OCI-LY3 (cell line): Measurements from ENCODE around the gene COL4A2.

Source experiments
- H2AFZ ChIP-seq: fragments of 200-600, 300-600 bp; shearing (Covaris generic); 2 replicates; pipeline ENCODE4 v1.6.0; 2014; ENCODE audit warnings: antibody characterized with exemption, low read depth, low read length
- H3K27ac ChIP-seq: fragments of 200-600, 300-600 bp; sonication (generic); 2 replicates; pipeline ENCODE4 v1.5.1; 2014; ENCODE audit warnings: mild to moderate bottlenecking, low read length, moderate library complexity, mixed read lengths
- H3K27me3 ChIP-seq: fragments of 200-600, 300-600 bp; sonication (generic); 2 replicates; pipeline ENCODE4 v1.6.1; 2014; ENCODE audit warnings: low read depth, low read length, mixed read lengths
- H3K36me3 ChIP-seq: fragments of 200-600, 300-600 bp; sonication (generic); replicated peaks from 2 replicates; pipeline ENCODE3; 2014; ENCODE audit warnings: low read depth, low read length, mixed read lengths
- H3K4me1 ChIP-seq: fragments of 300-600, 200-600 bp; sonication (generic); 2 replicates; pipeline ENCODE4 v1.6.1; 2014; ENCODE audit warnings: low read length, mixed read lengths
- H3K4me2 ChIP-seq: fragments of 200-600, 300-600 bp; sonication (generic); 2 replicates; pipeline ENCODE4 v1.6.1; 2014; ENCODE audit warnings: low read length, mixed read lengths
- H3K4me3 ChIP-seq: fragments of 300-600, 200-600 bp; sonication (generic); 2 replicates; pipeline ENCODE4 v1.5.1; 2014; ENCODE audit warnings: antibody characterized with exemption, mild to moderate bottlenecking, low read length, moderate library complexity
- H3K79me2 ChIP-seq: fragments of 300-600, 200-600 bp; shearing (Covaris generic); 2 replicates; pipeline ENCODE4 v1.6.1; 2014; ENCODE audit warnings: mild to moderate bottlenecking, low read length, mixed read lengths
- H3K9ac ChIP-seq: fragments of 300-600, 200-600 bp; shearing (Covaris generic); 2 replicates; pipeline ENCODE4 v1.6.0; 2014; ENCODE audit warnings: mild to moderate bottlenecking, low read length, moderate library complexity
- H3K9me3 ChIP-seq: fragments of 200-600, 300-600 bp; shearing (Covaris generic); 2 replicates; pipeline ENCODE4 v1.6.1; 2014; ENCODE audit warnings: low read length, mixed read lengths; ENCODE audit not compliant: insufficient read depth
- H4K20me1 ChIP-seq: fragments of 200-600, 300-600 bp; sonication (generic); 2 replicates; pipeline ENCODE4 v1.6.1; 2016; ENCODE audit warnings: low read length, mixed read lengths; ENCODE audit not compliant: insufficient read depth
- EZH2phosphoT487 ChIP-seq: fragments of 200-600 bp; shearing (Covaris generic); IDR thresholded peaks from 2 replicates; pipeline ENCODE4 v1.6.1; 2018; ENCODE audit warnings: antibody characterized with exemption, mixed run types, low read depth
- TF ChIP-seq, protein P1 (sequence below): fragments of 200-600, 300-600 bp; sonication (generic); IDR thresholded peaks from 2 replicates; pipeline ENCODE4 v1.5.1; 2014; ENCODE audit warnings: antibody characterized with exemption, low read length, low read depth

Gene COL4A2

DNA sequence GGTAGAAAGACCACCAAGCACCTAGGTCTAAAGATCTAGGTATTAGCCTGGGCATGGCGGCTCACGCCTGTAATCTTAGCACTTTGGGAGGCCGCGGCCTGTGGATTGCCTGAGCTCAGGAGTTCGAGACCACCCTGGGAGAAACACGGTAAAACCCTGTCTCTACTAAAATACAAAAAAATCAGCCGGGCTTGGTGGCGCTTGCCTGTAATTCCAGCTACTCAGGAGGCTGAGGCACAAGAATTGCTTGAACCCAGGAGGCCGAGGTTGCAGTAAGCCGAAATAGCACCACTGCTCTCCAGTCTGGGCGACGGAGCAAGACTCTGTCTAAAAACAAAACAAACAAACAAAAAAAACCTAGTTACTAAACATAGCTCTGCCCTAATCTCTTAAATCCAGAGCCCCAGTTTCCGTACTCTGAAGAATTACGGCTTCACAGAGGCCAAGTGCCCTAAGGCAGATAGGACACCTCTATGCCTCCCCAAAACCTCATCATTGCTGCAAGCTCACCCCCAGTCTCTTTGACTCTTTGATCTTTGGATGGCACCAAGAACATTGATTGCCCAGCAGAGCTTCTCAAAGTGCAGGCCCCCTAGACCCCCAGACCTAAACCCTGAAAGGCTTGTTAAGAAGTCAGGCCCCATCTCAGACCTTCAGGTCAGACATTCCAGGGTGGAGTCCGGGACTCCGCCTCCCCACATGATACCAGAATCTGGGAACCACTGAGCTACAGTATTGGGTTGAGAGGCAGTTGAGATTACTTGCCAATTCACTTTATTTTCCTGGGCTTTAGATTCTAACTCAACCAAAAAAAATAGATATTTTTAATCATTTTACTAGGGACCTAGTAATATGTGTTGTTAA, 2.8 kb downstream of the COL4A2 start:
- Histone ChIP-seq H3K27me3 (peaks cover 7% of the 10 kb centered on the region), H3K9ac (no peak overlapping the region), H2AFZ (no peak overlapping the region), H3K4me2 (no peak overlapping the region), H3K4me3 (no peak overlapping the region), H3K36me3 (no peaks in the 10 kb centered on the region), H4K20me1 (no peaks in the 10 kb centered on the region), H3K79me2 (no peaks in the 10 kb centered on the region), H3K9me3 (no peaks in the 10 kb centered on the region), H3K4me1 (no peaks in the 10 kb centered on the region), H3K27ac (no peak overlapping the region)
- TF ChIP-seq, protein P1, sequence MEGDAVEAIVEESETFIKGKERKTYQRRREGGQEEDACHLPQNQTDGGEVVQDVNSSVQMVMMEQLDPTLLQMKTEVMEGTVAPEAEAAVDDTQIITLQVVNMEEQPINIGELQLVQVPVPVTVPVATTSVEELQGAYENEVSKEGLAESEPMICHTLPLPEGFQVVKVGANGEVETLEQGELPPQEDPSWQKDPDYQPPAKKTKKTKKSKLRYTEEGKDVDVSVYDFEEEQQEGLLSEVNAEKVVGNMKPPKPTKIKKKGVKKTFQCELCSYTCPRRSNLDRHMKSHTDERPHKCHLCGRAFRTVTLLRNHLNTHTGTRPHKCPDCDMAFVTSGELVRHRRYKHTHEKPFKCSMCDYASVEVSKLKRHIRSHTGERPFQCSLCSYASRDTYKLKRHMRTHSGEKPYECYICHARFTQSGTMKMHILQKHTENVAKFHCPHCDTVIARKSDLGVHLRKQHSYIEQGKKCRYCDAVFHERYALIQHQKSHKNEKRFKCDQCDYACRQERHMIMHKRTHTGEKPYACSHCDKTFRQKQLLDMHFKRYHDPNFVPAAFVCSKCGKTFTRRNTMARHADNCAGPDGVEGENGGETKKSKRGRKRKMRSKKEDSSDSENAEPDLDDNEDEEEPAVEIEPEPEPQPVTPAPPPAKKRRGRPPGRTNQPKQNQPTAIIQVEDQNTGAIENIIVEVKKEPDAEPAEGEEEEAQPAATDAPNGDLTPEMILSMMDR, result no peak
- TF ChIP-seq EZH2phosphoT487, result no peak

GRCh38 chr13:110310541-110311442, 3.7 kb downstream of the COL4A2 start:
- no peaks in the 10 kb centered on the region for H3K79me2 ChIP-seq

GRCh38 chr13:110311443-110312338, 4.6 kb downstream of the COL4A2 start:
- Histone ChIP-seq H2AFZ (no peak overlapping the region), H3K36me3 (no peaks in the 10 kb centered on the region), H3K27me3 (no peaks in the 10 kb centered on the region), H4K20me1 (no peaks in the 10 kb centered on the region), H3K4me1 (no peaks in the 10 kb centered on the region), H3K4me3 (no peak overlapping the region), H3K79me2 (no peaks in the 10 kb centered on the region), H3K27ac (no peak overlapping the region), H3K9me3 (no peaks in the 10 kb centered on the region), H3K9ac (no peak overlapping the region), H3K4me2 (no peak overlapping the region)
- TF ChIP-seq EZH2phosphoT487, result no peak
- TF ChIP-seq, protein P1, result no peak

More at GRCh38 chr13:110310541-110311442, 3.7 kb downstream of the COL4A2 start:
- no peaks in the 10 kb centered on the region for H3K4me1 ChIP-seq
- no peak overlapping the region for H3K4me2 ChIP-seq
- H3K36me3 ChIP-seq, result no peaks in the 10 kb centered on the region
- no peaks in the 10 kb centered on the region for H4K20me1 ChIP-seq
- no peak overlapping the region for H2AFZ ChIP-seq
- TF ChIP-seq EZH2phosphoT487, result no peak
- TF ChIP-seq, protein P1, result no peak
- no peak overlapping the region for H3K4me3 ChIP-seq
- H3K27me3 ChIP-seq, result no peaks in the 10 kb centered on the region
- no peak overlapping the region for H3K27ac ChIP-seq
- no peaks in the 10 kb centered on the region for H3K9me3 ChIP-seq
- no peak overlapping the region for H3K9ac ChIP-seq
